Thyroid gland (tissue), 4 donors: ENCODE results near the gene SEC22B.
"Not testable (repeated sequence)": the region's sequence is repeated elsewhere in the genome, so short reads cannot be mapped to it uniquely, and the experiment has no call there.

Source experiments
- POLR2A ChIP-seq, 2 donors: fragments of 450-650 bp; IDR thresholded peaks; one replicate each; pipeline ENCODE4 v1.6.1; 2017; ENCODE audit warnings: antibody characterized with exemption in 2 of 2, mild to moderate bottlenecking in 2 of 2, moderate library complexity in 1 of 2
- TF ChIP-seq, protein P1 (sequence below), 6 experiments: fragments of 200-600 bp in 3 of 6; fragments of 450-650 bp in 3 of 6; sonication (generic) in 3 of 6; IDR thresholded peaks; one replicate each; pipeline ENCODE4 v1.5.1; 2016 to 2019; ENCODE audit warnings: antibody characterized with exemption in 6 of 6, mild to moderate bottlenecking in 2 of 6, inconsistent platforms in 1 of 6, moderate library complexity in 1 of 6

GRCh38 chr1:120117371-120118177 is 58.7 kb downstream of the SEC22B start:
- TF ChIP-seq, protein P1, sequence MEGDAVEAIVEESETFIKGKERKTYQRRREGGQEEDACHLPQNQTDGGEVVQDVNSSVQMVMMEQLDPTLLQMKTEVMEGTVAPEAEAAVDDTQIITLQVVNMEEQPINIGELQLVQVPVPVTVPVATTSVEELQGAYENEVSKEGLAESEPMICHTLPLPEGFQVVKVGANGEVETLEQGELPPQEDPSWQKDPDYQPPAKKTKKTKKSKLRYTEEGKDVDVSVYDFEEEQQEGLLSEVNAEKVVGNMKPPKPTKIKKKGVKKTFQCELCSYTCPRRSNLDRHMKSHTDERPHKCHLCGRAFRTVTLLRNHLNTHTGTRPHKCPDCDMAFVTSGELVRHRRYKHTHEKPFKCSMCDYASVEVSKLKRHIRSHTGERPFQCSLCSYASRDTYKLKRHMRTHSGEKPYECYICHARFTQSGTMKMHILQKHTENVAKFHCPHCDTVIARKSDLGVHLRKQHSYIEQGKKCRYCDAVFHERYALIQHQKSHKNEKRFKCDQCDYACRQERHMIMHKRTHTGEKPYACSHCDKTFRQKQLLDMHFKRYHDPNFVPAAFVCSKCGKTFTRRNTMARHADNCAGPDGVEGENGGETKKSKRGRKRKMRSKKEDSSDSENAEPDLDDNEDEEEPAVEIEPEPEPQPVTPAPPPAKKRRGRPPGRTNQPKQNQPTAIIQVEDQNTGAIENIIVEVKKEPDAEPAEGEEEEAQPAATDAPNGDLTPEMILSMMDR (IDR thresholded peaks at IDR 0.05), result not testable (repeated sequence)
- TF ChIP-seq POLR2A (IDR thresholded peaks at IDR 0.05), result not testable (repeated sequence)
